Stomach (tissue), 9 donors: ENCODE data around the gene DUOXA1. TPM values are rescaled to one million over a fixed set of nuclear protein-coding genes. Genes with fewer than 3 reads are reported as not detected.

Experiments used
- DNase-seq, 2 donors: peaks; one replicate each; pipeline versions ENCODE4 v3.0.0 to v3.0.0-alpha.2; 2013 to 2019
- H3K27ac ChIP-seq, 5 donors: fragments of 200-600 bp in 4 of 5; sonication (generic) in 4 of 5; one replicate each; pipeline ENCODE4 v1.5.1; 2013 to 2019; ENCODE audit warnings: mild to moderate bottlenecking in 1 of 5, moderate library complexity in 1 of 5
- H3K27me3 ChIP-seq, 3 donors: fragments of 200-600 bp; sonication (generic); one replicate each; pipeline ENCODE4 v1.5.1; 2017 to 2019; ENCODE audit warnings: mixed run types in 1 of 3
- H3K36me3 ChIP-seq, 4 donors: fragments of 200-600 bp; sonication (generic); 1 replicate in 3 of 4; 2 replicates in 1 of 4; pipeline ENCODE4 v1.5.1; 2016 to 2019
- H3K4me1 ChIP-seq, 4 donors: fragments of 200-600 bp; sonication (generic); one replicate each; pipeline ENCODE4 v1.5.1; 2016 to 2019
- H3K4me3 ChIP-seq, 4 donors: fragments of 200-600 bp; sonication (generic) in 3 of 4; one replicate each; pipeline ENCODE4 v1.5.1; 2016 to 2019; ENCODE audit warnings: mild to moderate bottlenecking in 1 of 4
- H3K9me3 ChIP-seq, 4 donors: fragments of 200-600 bp; sonication (generic); one replicate each; pipeline ENCODE4 v1.5.1; 2016 to 2019
- EP300 ChIP-seq: sonication (generic); formaldehyde crosslinking; IDR thresholded peaks from one replicate; pipeline ENCODE4 v1.6.1; 2017; ENCODE audit warnings: antibody characterized with exemption
- POLR2A ChIP-seq, 4 donors: fragments of 450-650 bp; IDR thresholded peaks; one replicate each; pipeline ENCODE4 v1.6.1; 2016; ENCODE audit warnings: antibody characterized with exemption in 4 of 4, control low read depth in 2 of 4, mild to moderate bottlenecking in 1 of 4, moderate library complexity in 1 of 4
- POLR2AphosphoS5 ChIP-seq, 3 donors: sonication (generic); formaldehyde crosslinking; IDR thresholded peaks; one replicate each; pipeline ENCODE4 v1.6.1; 2016; ENCODE audit warnings: antibody characterized with exemption in 3 of 3
- WGBS, 5 donors: extraction: QIAGEN DNeasy Blood & Tissue Kit in 3 of 5; methylation state at CpG; one replicate each; pipeline versions ENCODE4 v1.1.5 to v1.1.7; 2013 to 2018; 5-methylcytosine and 5-hydroxymethylcytosine counted together
- intact Hi-C: fragments of 100-400 bp; cut with DNase I; formaldehyde crosslinking; loops from one replicate; pipeline ENCODE4 v1.15.1; 2023; ENCODE audit warnings: low total_unique reads
- polyA plus RNA-seq, 3 donors: library from polyadenylated mRNA; stranded (reverse); fragments of 200-250 nt; gene quantifications; one replicate each; pipeline ENCODE4 v1.2.3, GENCODE V29; 2013
- total RNA-seq, 5 donors: library from RNA; depleted of rRNA; stranded (reverse); fragments of >200 nt; gene quantifications; one replicate each; pipeline versions ENCODE4 v1.1.0 to v1.2.3, GENCODE V29; 2014 to 2016
- TF ChIP-seq, protein P1 (sequence below), 7 experiments: fragments of 450-650 bp in 4 of 7; fragments of 200-600 bp in 3 of 7; sonication (generic) in 3 of 7; IDR thresholded peaks; one replicate each; pipeline ENCODE4 v1.5.1; 2016 to 2019; ENCODE audit warnings: antibody characterized with exemption in 7 of 7, control low read depth in 2 of 7, mild to moderate bottlenecking in 1 of 7
- donor health status: healthy with polysubstance abuse.
- donor health status: Bipolar disorder and iron deficiency.
- donor health status: healthy.

DUOXA1 gene
- total and polyA plus RNA-seq, 8 donors: 2.4 to 96.7 (median 26.4) TPM; not detected in 1

DNA sequence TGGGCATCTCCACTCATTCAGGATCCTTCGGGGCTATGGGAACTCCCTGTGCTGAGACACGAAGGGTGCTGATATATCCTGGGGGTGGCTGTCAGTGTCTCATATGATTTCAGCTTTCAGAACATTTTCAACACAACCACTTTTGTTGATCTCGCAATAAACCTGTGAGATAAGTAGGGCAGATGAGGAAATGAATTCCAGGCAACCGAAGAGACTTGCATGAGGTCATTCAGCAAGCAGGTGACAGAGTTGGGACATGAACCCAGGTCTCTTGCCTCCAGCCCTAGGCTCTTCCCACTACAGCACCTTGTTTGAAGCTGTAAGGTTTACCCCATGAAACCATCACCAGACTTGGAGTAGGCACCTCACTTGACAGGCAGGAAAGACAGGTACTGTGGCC lies 16.7 kb upstream of the DUOXA1 start:
- no peak overlapping the region for H3K4me3 ChIP-seq
- TF ChIP-seq, protein P1, sequence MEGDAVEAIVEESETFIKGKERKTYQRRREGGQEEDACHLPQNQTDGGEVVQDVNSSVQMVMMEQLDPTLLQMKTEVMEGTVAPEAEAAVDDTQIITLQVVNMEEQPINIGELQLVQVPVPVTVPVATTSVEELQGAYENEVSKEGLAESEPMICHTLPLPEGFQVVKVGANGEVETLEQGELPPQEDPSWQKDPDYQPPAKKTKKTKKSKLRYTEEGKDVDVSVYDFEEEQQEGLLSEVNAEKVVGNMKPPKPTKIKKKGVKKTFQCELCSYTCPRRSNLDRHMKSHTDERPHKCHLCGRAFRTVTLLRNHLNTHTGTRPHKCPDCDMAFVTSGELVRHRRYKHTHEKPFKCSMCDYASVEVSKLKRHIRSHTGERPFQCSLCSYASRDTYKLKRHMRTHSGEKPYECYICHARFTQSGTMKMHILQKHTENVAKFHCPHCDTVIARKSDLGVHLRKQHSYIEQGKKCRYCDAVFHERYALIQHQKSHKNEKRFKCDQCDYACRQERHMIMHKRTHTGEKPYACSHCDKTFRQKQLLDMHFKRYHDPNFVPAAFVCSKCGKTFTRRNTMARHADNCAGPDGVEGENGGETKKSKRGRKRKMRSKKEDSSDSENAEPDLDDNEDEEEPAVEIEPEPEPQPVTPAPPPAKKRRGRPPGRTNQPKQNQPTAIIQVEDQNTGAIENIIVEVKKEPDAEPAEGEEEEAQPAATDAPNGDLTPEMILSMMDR (IDR thresholded peaks at IDR 0.05): no peak
- TF ChIP-seq POLR2AphosphoS5 (IDR thresholded peaks at IDR 0.05): no peak
- no peak for TF ChIP-seq EP300
- TF ChIP-seq POLR2A (IDR thresholded peaks at IDR 0.05): no peak
- H3K36me3 ChIP-seq: peaks cover 9 to 63% (median 30%) of the 10 kb centered on the region in 4 donors
- WGBS, 5 donors: 65 to 73% (median 68%) methylated on average over 4 of the region's 4 CpGs
- intact Hi-C loops: no loop called here
- H3K9me3 ChIP-seq: no peaks in the 10 kb centered on the region
- H3K4me1 ChIP-seq: peaks cover 0 to 9% (median 2%) of the 10 kb centered on the region in 4 donors
- H3K27ac ChIP-seq: peak overlapping the region in 1 of 5 donors; percentile 4
- no peaks in the 10 kb centered on the region for H3K27me3 ChIP-seq
- no peak for DNase-seq

GRCh38 chr15:45144775-45145174 lies 15.1 kb upstream of the DUOXA1 start:
- H3K4me3 ChIP-seq: no peak overlapping the region
- no peaks in the 10 kb centered on the region for H3K27me3 ChIP-seq
- peaks cover 3 to 9% (median 6%) of the 10 kb centered on the region in 4 donors for H3K4me1 ChIP-seq
- DNase-seq: no peak
- H3K36me3 ChIP-seq: peaks cover 4 to 60% (median 21%) of the 10 kb centered on the region in 4 donors
- no peaks in the 10 kb centered on the region for H3K9me3 ChIP-seq
- TF ChIP-seq, protein P1 (IDR thresholded peaks at IDR 0.05): no peak
- TF ChIP-seq EP300 (no peak), POLR2A (IDR thresholded peaks at IDR 0.05) (no peak), POLR2AphosphoS5 (IDR thresholded peaks at IDR 0.05) (no peak)
- H3K27ac ChIP-seq: no peak overlapping the region
- intact Hi-C loops: no loop called here
- 80 to 87% (median 82%) methylated on average over 9 of the region's 9 CpGs for WGBS, 5 donors

DNA sequence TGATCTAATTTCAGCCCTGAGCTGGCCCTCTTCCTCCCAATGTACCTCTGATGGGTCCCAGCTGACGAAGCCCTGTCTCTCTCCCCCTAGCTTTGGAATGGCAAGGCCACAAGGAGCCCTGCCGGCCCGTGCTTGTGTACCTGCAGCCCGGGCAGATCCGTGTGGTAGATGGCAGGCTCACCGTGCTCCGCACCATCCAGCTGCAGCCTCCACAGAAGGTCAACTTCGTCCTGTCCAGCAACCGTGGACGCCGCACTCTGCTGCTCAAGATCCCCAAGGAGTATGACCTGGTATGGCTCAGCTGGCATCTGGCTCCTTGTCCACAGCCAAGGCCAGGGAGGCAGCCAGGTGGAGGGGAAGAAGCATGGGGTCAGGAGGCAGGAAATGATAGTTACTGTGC lies 14.3 kb upstream of the DUOXA1 start:
- WGBS, 5 donors: 83 to 93% (median 87%) methylated on average over 5 to 11 of the region's 11 CpGs
- no peak for DNase-seq
- Histone ChIP-seq H3K4me1 (peaks cover 4 to 16% (median 11%) of the 10 kb centered on the region in 4 donors), H3K9me3 (no peaks in the 10 kb centered on the region), H3K36me3 (peaks cover 4 to 53% (median 21%) of the 10 kb centered on the region in 4 donors), H3K27me3 (peaks cover 0 to 5% (median 0%) of the 10 kb centered on the region in 3 donors), H3K4me3 (no peak overlapping the region), H3K27ac (no peak overlapping the region)
- TF ChIP-seq EP300: no peak
- TF ChIP-seq, protein P1 (IDR thresholded peaks at IDR 0.05): no peak
- TF ChIP-seq POLR2AphosphoS5 (IDR thresholded peaks at IDR 0.05): no peak
- TF ChIP-seq POLR2A (IDR thresholded peaks at IDR 0.05): no peak
- intact Hi-C loops: no loop called here

- intact Hi-C loops: no loop called here
- Histone ChIP-seq H3K27me3 (peaks cover 0 to 14% (median 0%) of the 10 kb centered on the region in 3 donors), H3K9me3 (no peaks in the 10 kb centered on the region), H3K4me3 (no peak overlapping the region), H3K4me1 (peaks cover 4 to 25% (median 19%) of the 10 kb centered on the region in 4 donors), H3K36me3 (peaks cover 4 to 49% (median 16%) of the 10 kb centered on the region in 4 donors), H3K27ac (no peak overlapping the region)
- no peak for DNase-seq
- TF ChIP-seq POLR2AphosphoS5 (IDR thresholded peaks at IDR 0.05): no peak
- no peak for TF ChIP-seq POLR2A (IDR thresholded peaks at IDR 0.05)
- TF ChIP-seq, protein P1 (IDR thresholded peaks at IDR 0.05): no peak
- no peak for TF ChIP-seq EP300
- WGBS, 5 donors: 78 to 92% (median 88%) methylated on average over 5 to 7 of the region's 7 CpGs
Observed at GRCh38 chr15:45143056-45143455, 13.4 kb upstream of the DUOXA1 start.
